HG02884 (cell line): ENCODE measurements around the gene NYAP2.

Source experiments
- ATAC-seq: cut with Tn5 transposase; IDR thresholded peaks from one replicate; pipeline ENCODE4 v1.9.1; 2021; ENCODE audit warnings: mild to moderate bottlenecking, moderate library complexity; ENCODE audit not compliant: unreplicated experiment

The NYAP2 gene

GRCh38 chr2:225536036-225536435 lies 136.5 kb downstream of the NYAP2 start:
- ATAC-seq: no peak

- no peak for ATAC-seq
Measured at GRCh38 chr2:225543626-225544025, 144.1 kb downstream of the NYAP2 start.

GRCh38 chr2:225556461-225556860 lies 157.0 kb downstream of the NYAP2 start:
- ATAC-seq: no peak

DNA sequence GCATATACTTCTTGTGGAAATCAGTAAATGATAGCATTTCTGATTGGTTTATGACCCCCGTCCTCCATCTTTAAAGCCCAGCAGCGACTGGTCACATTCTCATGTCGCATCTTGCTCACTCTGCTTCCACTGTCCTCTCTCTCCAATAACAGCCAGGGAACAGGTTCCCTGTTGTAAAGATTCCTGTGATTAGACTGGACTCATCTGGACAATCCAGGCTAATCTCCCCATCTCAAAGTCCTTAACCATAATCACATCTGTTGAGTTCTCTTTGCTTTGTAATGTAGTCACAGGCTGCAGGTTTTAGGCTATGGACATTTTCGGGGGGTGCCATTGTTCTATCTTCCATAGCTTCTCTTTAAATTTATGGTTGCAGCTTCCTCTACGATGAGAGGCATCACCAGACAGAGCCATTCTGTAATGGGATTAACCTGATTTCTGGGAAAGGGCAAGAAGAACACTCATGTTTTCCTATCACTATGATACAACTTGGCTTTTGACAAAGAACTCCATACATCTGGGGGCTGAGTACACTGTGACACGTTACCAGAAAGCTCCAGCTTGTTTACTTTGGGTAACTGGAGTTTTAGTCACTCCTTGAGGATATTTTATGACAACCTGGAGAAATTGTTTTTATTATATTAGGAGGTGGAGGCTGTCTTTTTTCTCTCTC lies 159.0 kb downstream of the NYAP2 start:
- no peak for ATAC-seq

- no peak for ATAC-seq
Measured at GRCh38 chr2:225559072-225559415, 159.5 kb downstream of the NYAP2 start.

DNA sequence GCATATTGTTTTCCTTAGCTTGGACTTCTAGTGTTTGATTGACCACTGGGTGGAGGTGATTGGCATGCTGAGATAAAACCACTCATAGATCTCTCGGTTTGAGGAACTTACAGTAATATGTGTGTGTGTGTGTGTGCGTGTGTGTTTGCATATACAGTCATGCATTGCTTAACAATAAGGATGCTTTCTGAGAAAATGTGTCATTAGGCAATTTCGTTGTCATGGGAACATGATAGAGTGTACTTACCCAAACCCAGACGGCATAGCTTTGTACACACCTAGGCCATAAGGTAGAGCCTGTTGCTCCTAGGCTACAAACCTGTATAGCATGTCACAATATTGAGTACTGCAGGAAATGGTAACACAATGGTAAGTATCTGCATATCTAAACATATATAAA lies 167.3 kb downstream of the NYAP2 start:
- ATAC-seq: no peak

GRCh38 chr2:225569995-225570394 lies 170.5 kb downstream of the NYAP2 start:
- ATAC-seq: no peak

DNA sequence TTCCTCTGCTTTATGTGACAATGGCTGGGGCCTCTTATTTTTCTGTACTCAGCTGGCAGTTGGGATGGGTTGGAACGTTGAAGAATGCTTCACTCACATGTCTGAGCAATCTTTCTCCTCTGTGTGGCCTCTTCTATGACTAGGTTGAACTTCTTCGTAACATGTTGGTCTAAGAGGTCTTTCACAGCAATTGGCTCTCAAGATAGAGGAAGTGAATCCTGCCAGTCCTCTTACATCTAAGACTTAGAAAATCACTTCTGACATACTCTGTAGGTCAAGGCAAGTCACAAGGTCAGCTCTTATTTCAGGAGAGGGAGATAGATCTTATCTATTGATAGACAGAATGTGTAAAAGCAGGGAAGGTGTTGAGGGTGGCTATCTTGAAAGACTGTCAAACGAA lies 174.1 kb downstream of the NYAP2 start:
- ATAC-seq: no peak

- no peak for ATAC-seq
Measured at GRCh38 chr2:225574582-225575138, 175.2 kb downstream of the NYAP2 start.

DNA sequence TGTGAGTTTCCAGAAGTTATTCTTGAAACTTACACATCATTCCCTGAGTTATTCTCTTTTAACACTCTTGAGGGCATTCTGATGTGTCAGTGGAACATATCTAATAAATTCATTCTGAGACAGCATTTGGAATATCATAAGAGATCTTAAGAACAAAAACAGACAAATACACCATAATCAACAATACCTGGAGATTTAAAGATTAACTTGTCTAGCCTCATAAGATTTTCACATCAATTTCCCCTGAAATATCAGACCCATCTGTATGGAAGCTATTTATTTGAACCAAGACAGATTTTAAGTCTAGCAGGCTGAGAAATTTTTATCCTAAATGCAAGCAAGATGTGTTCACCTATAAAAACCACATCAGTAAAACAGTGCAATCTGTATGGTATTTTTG lies 181.6 kb downstream of the NYAP2 start:
- no peak for ATAC-seq

- ATAC-seq: no peak
Measured at GRCh38 chr2:225581906-225582305, 182.4 kb downstream of the NYAP2 start.

DNA sequence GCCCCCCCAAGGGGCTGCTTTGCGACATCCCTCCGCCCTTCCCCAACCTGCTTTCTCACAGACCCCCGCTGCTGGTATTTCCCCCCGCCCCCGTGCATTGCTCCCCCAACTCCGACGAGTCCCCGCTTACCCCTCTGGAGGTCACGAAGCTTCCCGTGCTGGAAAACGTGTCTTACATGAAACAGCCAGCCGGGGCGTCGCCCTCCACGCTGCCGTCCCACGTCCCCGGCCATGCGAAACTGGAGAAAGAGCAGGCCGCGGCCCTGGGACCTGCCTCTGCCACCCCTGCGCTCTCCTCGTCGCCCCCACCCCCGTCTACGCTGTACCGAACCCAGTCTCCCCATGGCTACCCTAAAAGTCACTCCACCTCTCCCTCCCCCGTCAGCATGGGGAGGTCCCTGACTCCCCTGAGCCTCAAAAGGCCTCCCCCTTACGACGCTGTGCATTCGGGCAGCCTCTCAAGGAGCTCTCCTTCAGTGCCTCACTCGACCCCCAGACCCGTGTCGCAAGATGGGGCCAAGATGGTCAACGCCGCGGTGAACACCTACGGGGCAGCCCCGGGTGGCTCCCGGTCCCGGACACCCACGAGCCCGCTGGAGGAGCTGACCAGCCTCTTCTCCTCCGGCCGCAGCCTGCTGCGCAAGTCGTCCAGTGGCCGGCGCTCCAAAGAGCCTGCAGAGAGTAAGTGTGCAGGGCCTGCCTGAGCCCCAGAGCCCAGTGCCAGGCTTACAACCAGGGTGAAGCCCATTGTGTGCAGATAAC lies 183.0 kb downstream of the NYAP2 start:
- ATAC-seq: no peak

GRCh38 chr2:225584796-225585195 lies 185.3 kb downstream of the NYAP2 start:
- ATAC-seq: no peak

DNA sequence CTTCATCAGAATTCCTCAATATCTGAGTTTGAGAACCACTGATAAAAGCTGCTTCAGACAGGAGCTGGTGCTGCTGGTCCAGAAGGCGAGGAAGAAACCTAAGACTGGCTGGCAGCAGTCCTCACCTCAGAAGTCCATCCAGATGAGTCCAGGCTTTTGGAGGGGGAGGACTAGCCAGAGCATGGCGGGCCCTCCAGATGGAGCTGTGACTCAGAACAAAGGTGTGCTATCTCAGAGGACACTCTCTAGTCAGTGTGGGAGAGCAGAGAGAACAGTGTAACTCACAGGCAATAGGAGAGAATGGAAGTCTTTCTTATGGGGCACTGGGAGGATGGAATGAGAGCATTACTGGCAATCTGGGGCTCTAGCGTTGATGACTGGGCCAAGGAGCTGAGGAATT lies 191.4 kb downstream of the NYAP2 start:
- no peak for ATAC-seq

DNA sequence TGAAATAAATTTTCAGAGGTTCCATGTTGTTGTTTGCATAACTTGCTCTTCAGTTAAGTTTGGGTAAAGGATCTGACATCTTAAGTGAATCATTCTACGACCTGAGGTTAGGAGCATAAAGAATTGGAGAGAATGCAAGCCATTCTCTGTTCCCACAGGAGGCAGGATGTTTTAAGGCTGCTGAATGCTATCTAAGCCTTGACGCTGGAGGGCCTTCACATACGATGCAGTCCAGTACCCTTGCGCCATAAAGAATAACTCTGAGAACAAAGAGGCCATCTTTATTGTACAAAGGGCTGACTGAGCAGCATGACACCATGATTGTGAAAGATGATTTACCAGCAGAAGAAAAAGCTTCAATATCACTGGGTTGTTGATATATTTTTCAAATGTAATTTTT lies 198.4 kb downstream of the NYAP2 start:
- no peak for ATAC-seq

- no peak for ATAC-seq
Measured at GRCh38 chr2:225598426-225598825, 198.9 kb downstream of the NYAP2 start.

GRCh38 chr2:225598897-225599296 lies 199.4 kb downstream of the NYAP2 start:
- ATAC-seq: no peak

DNA sequence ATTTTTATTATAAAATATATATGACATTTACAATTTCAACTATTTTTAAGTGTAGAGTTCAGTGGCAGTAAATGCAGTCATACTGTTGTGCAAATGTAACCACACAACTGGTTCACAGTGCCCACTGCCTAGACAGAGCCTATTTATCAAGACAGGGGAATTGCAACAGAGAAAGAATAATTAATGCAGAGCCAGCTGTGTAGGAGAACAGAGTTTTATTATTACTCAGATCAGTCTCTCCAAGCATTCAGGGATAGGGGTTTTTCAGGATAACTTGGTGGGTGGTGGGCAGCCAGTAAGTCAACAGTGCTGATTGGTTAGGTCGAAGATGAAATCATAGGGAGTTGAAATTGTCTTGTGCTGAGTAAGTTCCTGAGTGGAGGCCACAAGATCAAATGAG lies 200.3 kb downstream of the NYAP2 start:
- no peak for ATAC-seq

DNA sequence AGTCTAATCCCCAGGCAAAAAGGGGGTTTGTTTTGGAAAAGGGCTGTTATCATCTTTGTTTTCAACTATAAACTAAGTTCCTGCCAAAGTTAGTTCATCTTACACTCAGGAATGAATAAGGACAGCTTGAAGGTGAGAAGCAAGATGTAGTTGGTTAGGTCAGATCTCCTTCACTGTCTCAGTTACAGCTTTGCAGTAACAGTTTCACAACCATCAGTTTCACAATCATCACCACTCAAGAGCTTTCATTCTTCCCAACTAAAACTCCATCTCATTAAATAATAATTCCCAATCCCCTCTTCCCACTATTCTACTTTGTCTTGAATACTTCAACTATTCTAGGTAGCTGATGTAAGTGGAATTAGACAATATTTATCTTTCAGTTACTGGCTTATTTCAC lies 200.9 kb downstream of the NYAP2 start:
- no peak for ATAC-seq

DNA sequence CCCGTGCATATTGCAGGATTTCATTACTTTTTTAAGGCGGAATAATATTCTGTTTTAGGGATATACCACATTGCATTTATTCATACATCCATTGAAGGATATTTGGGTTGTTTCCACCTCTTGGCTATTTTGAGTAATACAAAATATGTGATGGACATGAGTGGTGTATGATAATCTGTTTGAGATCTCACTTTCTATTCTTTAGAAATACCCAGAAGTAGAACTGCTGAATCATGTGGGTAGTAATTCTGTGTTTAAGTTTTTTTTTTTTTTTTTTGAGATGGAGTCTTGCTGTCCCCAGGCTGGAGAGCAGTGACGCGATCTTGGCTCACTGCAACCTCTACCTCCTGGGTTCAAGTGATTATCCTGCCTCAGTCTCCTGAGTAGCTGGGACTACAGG lies 201.4 kb downstream of the NYAP2 start:
- ATAC-seq: no peak

DNA sequence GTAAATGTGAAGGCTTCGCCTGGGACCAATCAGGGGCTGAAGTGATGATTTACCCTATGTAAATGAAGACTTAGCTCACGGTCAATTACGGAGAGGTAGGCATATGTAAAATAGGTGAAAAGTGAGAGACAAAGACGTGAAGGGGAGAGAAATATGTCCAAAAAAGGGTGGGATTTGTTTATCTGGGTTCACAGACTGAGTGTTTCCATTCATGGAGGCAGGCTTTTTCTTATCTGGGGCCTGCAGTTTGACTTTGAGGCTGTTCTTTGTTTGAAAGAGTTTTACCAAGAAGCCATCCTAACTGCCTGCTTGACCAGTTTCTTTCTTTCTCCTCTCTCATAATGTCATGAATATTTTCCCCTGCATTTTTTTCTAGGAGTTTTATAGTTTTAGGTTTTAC lies 202.7 kb downstream of the NYAP2 start:
- ATAC-seq: no peak

GRCh38 chr2:225608136-225608535 lies 208.6 kb downstream of the NYAP2 start:
- no peak for ATAC-seq
